ENCODE data around the gene RCN2.

- TF ChIP-seq CTCF (conservative IDR thresholded peaks at IDR 0.05; ENCODE audit: low read depth, low read length) (no peak), EZH2phosphoT487 (IDR thresholded peaks at IDR 0.05; ENCODE audit: borderline replicate concordance, low read length) (no peak), EZH2 (IDR thresholded peaks at IDR 0.05; ENCODE audit: low read length, unreplicated experiment) (no peak)
Measured at GRCh38 chr15:76987276-76987675, 55.7 kb downstream of the RCN2 start.
